HEK293T (cell line): ENCODE data around the gene PEDS1.
"Not testable (repeated sequence)": the region's sequence is repeated elsewhere in the genome, so short reads cannot be mapped to it uniquely, and the experiment has no call there.

Source experiments
- CTCF ChIA-PET: fragments of 350-600 bp; formaldehyde crosslinking; extraction: SDS; loops from one replicate; lab custom pipeline; 2021; ENCODE audit warnings: antibody characterized with exemption, inconsistent platforms; lab: Yijun Ruan, JAX
- POLR2A ChIA-PET: fragments of 350-600 bp; formaldehyde crosslinking; extraction: SDS; loops from one replicate; lab custom pipeline; 2020; ENCODE audit warnings: antibody characterized with exemption, inconsistent platforms; lab: Yijun Ruan, JAX
- DNase-seq: peaks from one replicate; pipeline ENCODE4 v3.0.0; 2012; ENCODE audit warnings: mixed read lengths; ENCODE audit errors: extremely low spot score
- ARNT ChIP-seq: fragments of 450-650 bp; IDR thresholded peaks from 2 replicates; pipeline ENCODE4 v1.6.1; 2017; ENCODE audit warnings: mild to moderate bottlenecking
- BHLHE40 ChIP-seq: fragments of 450-650 bp; IDR thresholded peaks from 2 replicates; pipeline ENCODE4 v1.6.1; 2016; ENCODE audit warnings: mild to moderate bottlenecking, moderate library complexity, borderline replicate concordance
- CTBP1 ChIP-seq: fragments of 450-650 bp; IDR thresholded peaks from 2 replicates; pipeline ENCODE4 v1.6.1; 2016; ENCODE audit warnings: borderline replicate concordance
- ELF4 ChIP-seq: fragments of 450-650 bp; IDR thresholded peaks from 2 replicates; pipeline ENCODE4 v1.6.1; 2017; ENCODE audit warnings: antibody characterized with exemption
- FOXA1 ChIP-seq: fragments of 450-650 bp; IDR thresholded peaks from 2 replicates; pipeline ENCODE4 v1.6.1; 2016; ENCODE audit warnings: mild to moderate bottlenecking
- FOXK2 ChIP-seq: fragments of 450-650 bp; IDR thresholded peaks from 2 replicates; pipeline ENCODE4 v1.6.1; 2016; ENCODE audit warnings: mild to moderate bottlenecking
- FOXM1 ChIP-seq: fragments of 450-650 bp; IDR thresholded peaks from 2 replicates; pipeline ENCODE4 v1.6.1; 2017; ENCODE audit warnings: mild to moderate bottlenecking, borderline replicate concordance
- HDGF ChIP-seq: fragments of 450-650 bp; IDR thresholded peaks from 2 replicates; pipeline ENCODE4 v1.6.1; 2017; ENCODE audit warnings: antibody characterized with exemption, borderline replicate concordance
- L3MBTL2 ChIP-seq: fragments of 450-650 bp; conservative IDR thresholded peaks from 2 replicates; pipeline ENCODE4 v1.6.1; 2016; ENCODE audit warnings: mild to moderate bottlenecking
- LEF1 ChIP-seq: fragments of 450-650 bp; IDR thresholded peaks from 2 replicates; pipeline ENCODE4 v1.6.1; 2017; ENCODE audit warnings: mild to moderate bottlenecking, borderline replicate concordance
- NFRKB ChIP-seq: fragments of 450-650 bp; IDR thresholded peaks from 2 replicates; pipeline ENCODE4 v1.6.1; 2016; ENCODE audit warnings: mild to moderate bottlenecking, moderate library complexity
- SP1 ChIP-seq: fragments of 450-650 bp; IDR thresholded peaks from 2 replicates; pipeline ENCODE4 v1.6.1; 2017
- SUZ12 ChIP-seq: fragments of 450-650 bp; IDR thresholded peaks from 2 replicates; pipeline ENCODE4 v1.6.1; 2016; ENCODE audit warnings: mild to moderate bottlenecking
- TARDBP ChIP-seq: fragments of 450-650 bp; IDR thresholded peaks from 2 replicates; pipeline ENCODE4 v1.6.1; 2016
- ZNF384 ChIP-seq: fragments of 450-650 bp; IDR thresholded peaks from 2 replicates; pipeline ENCODE4 v1.6.1; 2016
- TF ChIP-seq, protein P1 (sequence below): fragments of 450-650 bp; IDR thresholded peaks from 2 replicates; pipeline ENCODE4 v1.6.1; 2016

Gene PEDS1

DNA sequence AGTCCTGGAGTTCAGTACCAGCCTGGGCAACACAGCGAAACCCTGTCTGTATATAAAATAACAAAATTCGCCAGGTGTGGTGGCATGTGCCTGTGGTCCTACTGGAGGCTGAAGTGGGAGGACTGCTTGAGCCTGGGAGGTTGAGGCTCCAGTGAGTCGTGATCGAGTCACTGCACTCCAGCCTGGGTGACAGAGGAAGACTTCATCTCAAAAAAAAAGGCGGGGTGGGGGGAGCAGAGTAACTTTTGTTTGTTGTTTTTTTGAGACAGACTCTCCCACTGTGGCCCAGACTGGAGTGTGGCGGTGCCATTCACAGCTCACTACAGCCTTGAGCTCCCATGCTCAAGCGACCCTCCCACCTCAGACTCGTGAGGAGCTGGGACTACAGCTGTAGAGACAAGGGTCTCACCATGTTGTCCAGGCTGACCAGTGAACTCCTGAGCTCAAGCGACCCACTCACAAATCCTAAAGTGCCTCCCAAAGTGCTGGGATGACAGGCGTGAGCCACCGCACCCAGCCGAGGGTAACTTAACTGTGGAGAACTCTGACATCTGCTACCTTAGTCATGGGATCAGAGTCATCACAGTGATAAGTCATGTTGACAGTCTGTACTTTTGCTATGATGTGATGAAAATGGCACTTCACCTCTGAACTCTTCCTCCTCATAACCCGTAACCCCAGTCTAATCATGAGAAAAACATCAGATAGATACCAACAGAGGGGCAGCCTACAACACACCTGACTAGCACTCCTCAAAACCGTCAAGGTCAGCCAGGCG, 16.5 kb downstream of the PEDS1 start:
- ChIA-PET POLR2A (interaction anchor here (1.1 kb wide), 1 partner anchor 21 kb away, joined by 3 read pairs; no protein-coding TSS in a partner anchor), CTCF (no interaction called here)
- TF ChIP-seq BHLHE40 (no peak), SP1 (no peak), HDGF (no peak), TARDBP (no peak), LEF1 (no peak), ZNF384 (no peak), SUZ12 (no peak), NFRKB (no peak), ARNT (no peak), FOXM1 (no peak), CTBP1 (no peak), ELF4 (no peak), FOXA1 (no peak), L3MBTL2 (no peak), FOXK2 (no peak)
- TF ChIP-seq, protein P1, sequence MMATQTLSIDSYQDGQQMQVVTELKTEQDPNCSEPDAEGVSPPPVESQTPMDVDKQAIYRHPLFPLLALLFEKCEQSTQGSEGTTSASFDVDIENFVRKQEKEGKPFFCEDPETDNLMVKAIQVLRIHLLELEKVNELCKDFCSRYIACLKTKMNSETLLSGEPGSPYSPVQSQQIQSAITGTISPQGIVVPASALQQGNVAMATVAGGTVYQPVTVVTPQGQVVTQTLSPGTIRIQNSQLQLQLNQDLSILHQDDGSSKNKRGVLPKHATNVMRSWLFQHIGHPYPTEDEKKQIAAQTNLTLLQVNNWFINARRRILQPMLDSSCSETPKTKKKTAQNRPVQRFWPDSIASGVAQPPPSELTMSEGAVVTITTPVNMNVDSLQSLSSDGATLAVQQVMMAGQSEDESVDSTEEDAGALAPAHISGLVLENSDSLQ, result no peak
- DNase-seq, result no peak

DNA sequence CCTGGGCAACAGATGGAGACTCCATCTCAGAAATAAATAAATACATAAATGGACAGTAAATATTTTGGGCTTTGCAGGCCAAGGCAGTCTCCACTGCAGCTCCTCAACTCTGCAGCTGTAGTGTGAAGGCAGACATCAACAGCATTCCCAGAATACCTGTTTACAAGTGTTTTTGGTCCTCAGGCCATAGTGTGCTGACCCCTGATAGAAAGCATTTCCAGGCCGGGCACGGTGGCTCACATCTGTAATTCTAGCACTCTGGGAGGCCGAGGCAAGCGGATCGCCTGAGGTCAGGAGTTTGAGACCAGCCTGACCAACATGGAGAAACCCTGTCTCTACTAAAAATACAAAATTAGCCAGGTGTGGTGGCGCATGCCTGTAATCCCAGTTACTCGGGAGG, 18.4 kb downstream of the PEDS1 start:
- DNase-seq, CTCF ChIA-PET: not testable (repeated sequence)
- POLR2A ChIA-PET, result interaction anchor here (1.6 kb wide), 1 partner anchor 17 kb away, joined by 3 read pairs; no protein-coding TSS in a partner anchor

DNA sequence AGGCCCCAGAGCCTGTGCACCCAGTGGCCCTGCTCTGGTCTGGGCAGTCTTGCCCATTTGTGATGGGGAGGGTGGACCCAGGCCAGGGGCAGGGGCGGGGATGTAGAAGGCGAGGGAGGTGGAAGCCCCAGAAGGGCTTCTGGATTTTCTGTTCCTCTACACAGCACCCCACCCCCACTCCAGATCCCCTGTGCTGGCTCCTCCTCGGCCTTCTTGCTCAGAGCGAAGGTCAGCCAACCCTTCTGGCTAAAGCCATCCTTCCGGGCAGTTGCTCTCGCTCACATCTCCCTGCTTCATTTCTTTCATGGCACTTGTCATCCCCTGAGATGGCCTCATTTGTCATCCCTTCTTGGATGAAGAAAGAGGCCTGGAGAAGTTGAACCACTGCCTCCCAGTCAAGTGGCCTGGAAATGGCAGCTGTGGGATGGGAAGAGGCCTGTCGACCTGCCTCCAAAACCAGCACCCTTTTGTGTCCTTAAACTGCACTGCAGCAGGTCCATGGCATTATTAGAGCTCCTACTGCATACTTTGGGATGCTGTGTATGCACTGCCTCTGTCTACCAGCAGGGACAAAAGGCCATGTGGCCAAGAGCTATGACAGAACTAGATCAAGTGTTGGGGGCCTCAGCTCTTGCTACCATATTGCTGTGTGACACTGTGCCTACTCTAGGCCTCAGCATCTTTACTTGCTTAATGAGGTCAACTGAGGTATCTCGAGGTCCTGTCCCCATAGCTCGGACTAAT, 19.9 kb downstream of the PEDS1 start:
- ChIA-PET CTCF (interaction anchor here (0.7 to 1.1 kb wide), 2 partner anchors 13 to 18 kb away, joined by 3 to 6 read pairs; no protein-coding TSS in a partner anchor), POLR2A (interaction anchor here (0.5 to 2.0 kb wide), 4 partner anchors 17 to 1203 kb away, joined by 3 to 5 read pairs (median 4); partner anchors contain the start of gene PEDS1)
- TF ChIP-seq FOXK2 (no peak), HDGF (no peak)
- no peak for DNase-seq

DNA sequence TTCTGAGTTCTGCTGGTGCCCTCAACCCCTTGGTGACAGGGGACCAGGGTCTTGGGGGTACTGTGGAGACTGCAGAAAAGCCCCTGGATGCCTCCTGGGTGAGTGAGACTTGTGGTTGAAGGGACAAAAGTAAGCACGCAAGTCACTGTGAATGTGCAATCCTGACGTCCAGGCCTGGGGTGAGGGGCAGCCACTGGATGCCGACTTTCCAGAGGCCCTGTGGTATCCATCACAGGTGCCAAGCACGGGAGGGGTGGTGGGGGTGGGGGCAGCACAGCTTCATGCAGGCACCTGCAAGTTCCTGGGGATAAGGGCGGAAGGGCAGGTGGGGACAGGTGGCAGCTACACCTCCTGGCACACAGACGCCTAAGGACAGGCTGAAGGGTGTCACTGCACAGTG, 20.5 kb downstream of the PEDS1 start:
- ChIA-PET POLR2A (interaction anchor here (1.1 to 2.0 kb wide), 2 partner anchors 17 to 21 kb away, joined by 4 to 5 read pairs; partner anchors contain the start of gene PEDS1), CTCF (no interaction called here)
- TF ChIP-seq NFRKB (no peak), ELF4 (no peak), FOXK2 (no peak), HDGF (no peak), FOXM1 (no peak), SUZ12 (no peak), BHLHE40 (no peak), TARDBP (no peak), FOXA1 (no peak), SP1 (no peak), LEF1 (no peak), ZNF384 (no peak), ARNT (no peak), CTBP1 (no peak), L3MBTL2 (no peak)
- TF ChIP-seq, protein P1, result no peak
- no peak for DNase-seq

DNA sequence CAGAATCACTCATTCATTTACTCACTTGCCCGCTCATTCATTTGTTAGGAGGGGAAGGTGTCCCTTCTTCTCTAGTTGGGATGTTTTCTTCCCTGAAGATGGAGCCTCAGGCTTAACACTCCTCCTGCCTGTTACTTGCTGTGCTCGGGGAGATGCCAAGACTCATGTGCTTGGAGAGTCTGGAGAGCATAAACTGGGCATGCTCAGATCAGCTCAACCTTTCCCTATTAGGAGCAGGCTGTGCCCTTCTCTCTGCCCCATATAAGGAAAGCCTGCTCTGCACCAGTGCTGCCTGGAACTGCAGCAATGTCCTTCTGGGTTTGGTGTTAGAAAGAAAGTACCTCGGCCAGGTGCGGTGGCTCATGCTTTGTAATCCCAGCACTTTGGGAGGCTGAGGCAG, 22.5 kb downstream of the PEDS1 start:
- DNase-seq, result no peak
- no peak for TF ChIP-seq FOXA1
- TF ChIP-seq NFRKB, result no peak
- TF ChIP-seq ELF4, result no peak
- TF ChIP-seq ZNF384, result no peak
- TF ChIP-seq FOXM1, result no peak
- TF ChIP-seq L3MBTL2, result no peak
- TF ChIP-seq ARNT, result no peak
- TF ChIP-seq SP1, result no peak
- no peak for TF ChIP-seq CTBP1
- TF ChIP-seq HDGF, result no peak
- no peak for TF ChIP-seq LEF1
- TF ChIP-seq BHLHE40, result no peak
- no peak for TF ChIP-seq TARDBP
- TF ChIP-seq SUZ12, result no peak
- TF ChIP-seq FOXK2, result no peak
- TF ChIP-seq, protein P1, result no peak
- ChIA-PET CTCF (no interaction called here), POLR2A (no interaction called here)

DNA sequence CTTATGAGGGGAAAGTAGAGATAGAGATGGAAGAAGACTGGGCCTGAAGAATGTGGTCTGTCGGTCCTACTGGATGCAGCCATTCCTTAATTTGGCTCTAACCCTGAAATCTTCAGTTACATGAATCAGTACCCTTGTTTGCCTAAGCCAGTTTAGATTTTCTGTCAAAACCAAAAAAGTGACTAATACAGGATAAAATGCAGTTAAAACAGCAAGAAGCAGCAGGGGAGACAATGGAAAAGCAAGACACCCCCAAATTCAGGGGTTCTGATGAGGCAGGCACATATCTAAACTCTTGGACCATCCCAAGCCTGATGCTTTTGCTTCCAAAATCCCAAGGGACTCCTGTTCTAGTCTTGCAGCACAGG, 23.2 kb downstream of the PEDS1 start:
- TF ChIP-seq ELF4 (no peak), ARNT (no peak), LEF1 (no peak), SUZ12 (no peak), BHLHE40 (no peak), TARDBP (no peak), FOXK2 (no peak), HDGF (no peak), NFRKB (no peak), FOXM1 (no peak), CTBP1 (no peak), L3MBTL2 (no peak), FOXA1 (no peak)
- ChIA-PET CTCF (no interaction called here), POLR2A (no interaction called here)
- DNase-seq, result no peak
